Endometrium (tissue), 2 donors: ENCODE measurements around the gene ZNF83.
"Not testable (repeated sequence)": the region's sequence is repeated elsewhere in the genome, so short reads cannot be mapped to it uniquely, and the experiment has no call there.

Experiments used
- FAIRE-seq: peaks from 2 replicates; lab custom pipeline; 2012; peaks lifted over from hg19 to GRCh38; lab: Jason Lieb, UNC
- donor health status: control.
- donor health status: control.

The ZNF83 gene

GRCh38 chr19:52637718-52638585 lies at the start of gene ZNF83:
TSS of gene ZNF83 (minus strand) at chr19:52638355.
- FAIRE-seq = no peak

DNA sequence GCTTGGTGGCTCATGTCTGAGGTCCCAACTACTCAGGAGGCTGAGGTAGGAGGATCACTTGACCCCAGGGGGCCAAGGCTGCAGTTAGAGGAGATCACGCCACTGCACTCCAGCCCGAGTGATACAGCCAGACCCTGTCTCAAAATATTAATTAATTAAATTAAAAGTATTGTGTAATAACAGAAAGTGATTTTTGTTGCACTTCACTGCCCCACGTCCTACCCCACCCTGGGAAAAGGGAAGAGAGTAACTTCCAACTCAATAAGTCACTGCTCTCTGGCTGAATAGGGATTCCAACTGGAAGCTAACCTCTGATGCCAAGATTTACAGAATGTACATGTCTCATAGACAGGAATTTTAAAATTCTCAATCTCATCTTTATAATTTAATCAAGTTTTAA lies 49.5 kb upstream of the ZNF83 start:
- FAIRE-seq = no peak

DNA sequence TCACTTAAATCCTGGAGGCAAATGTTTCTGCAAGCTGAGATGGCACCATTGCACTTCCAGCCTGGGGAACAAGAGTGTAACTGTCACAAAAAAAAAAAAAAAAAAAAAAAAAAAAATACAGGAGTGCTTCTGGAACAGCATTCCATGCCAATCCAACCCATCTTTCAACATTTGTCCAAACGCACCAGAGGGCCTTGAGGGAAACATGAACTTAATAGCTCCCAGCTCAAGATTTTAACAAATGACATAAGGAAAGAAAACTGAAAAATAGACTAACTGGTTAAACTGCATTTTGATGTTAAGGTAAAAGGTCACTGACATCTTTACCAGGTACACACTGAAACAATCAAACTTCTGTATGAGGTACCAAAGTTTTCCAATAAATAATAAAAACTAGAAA lies 47.7 kb upstream of the ZNF83 start:
- no peak for FAIRE-seq

- FAIRE-seq = not testable (repeated sequence)
Measured at GRCh38 chr19:52681216-52681615, 43.1 kb upstream of the ZNF83 start.

GRCh38 chr19:52679598-52679997 lies 41.4 kb upstream of the ZNF83 start:
- no peak for FAIRE-seq

DNA sequence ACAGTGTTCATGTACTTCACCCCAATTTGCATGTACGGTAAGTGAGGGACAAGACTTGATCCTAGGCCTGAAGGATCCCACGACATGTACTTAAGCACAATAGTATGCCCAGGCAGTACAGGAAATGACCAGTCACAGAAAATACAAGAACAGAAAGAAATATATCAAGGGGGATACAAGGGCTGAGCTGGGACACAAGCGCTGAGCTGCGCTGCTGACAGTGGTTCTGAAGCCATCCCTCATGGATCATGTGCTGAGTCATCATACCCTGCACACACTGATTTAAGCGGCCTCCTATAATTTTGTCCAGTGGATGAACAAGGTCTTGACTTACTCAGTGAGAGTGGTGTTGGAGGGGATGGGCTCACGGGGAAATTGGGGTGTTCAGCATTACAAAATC lies 37.1 kb upstream of the ZNF83 start:
- FAIRE-seq = not testable (repeated sequence)

DNA sequence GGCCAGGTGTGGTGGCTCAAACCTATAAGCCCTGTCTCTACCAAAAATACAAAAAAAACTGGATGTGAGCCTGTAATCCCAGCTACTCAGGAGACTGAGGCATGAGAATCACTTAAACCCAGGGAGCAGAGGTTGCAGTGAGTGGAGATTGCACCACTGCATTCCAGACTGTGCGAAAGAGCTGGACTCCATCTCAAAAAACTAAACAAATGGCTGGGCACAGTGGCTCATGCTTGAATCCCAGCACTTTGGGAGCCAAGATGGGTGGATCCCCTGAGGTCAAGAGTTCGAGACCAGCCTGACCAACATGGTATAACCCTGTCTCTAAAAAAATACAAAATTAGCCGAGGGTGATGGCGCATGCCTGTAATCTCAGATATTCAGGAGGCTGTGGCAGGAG lies 34.9 kb upstream of the ZNF83 start:
- FAIRE-seq = no peak

GRCh38 chr19:52670046-52670445 lies 31.9 kb upstream of the ZNF83 start:
- no peak for FAIRE-seq

DNA sequence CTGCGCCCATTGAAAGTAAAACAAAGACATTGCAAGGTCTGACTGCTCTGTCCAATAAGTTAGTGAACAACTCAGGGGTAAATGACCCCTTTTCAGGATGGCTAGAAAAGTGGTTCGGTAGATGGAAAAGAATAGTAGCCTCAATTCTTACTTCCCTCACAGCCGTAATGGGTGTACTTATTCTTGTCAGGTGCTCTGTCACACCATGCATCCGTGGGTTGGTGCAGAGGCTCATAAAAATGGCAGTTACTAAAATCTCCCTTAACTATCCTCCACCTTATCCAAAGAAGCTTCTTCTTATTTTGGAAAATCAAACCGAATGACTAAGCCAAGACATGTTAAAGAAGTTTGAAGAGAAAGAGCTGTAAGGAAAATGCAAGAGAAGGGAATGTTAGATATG lies 31.4 kb upstream of the ZNF83 start:
- FAIRE-seq = no peak

- no peak for FAIRE-seq
Measured at GRCh38 chr19:52667972-52668371, 29.8 kb upstream of the ZNF83 start.

DNA sequence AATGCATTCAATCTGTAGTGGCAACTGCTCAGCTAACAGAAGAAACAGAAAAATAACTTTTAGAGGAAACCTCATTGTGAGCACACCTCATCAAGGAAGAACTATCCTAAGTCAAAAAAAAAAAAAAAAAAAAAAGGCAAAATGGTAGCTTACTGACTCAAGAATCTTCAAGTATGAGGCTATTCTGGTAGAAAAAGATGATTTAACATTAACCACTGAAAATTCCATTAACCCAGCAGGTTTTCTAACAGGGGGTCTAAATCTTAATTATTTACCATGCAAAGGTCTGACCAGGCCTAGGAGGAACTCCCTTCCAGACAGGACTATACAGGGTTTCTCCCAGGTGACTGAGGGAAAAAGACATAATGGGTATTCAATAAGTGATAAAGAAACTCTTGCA lies 28.4 kb upstream of the ZNF83 start:
- FAIRE-seq = no peak

- FAIRE-seq = no peak
Measured at GRCh38 chr19:52665529-52665928, 27.4 kb upstream of the ZNF83 start.

GRCh38 chr19:52665027-52665426 lies 26.9 kb upstream of the ZNF83 start:
- no peak for FAIRE-seq

DNA sequence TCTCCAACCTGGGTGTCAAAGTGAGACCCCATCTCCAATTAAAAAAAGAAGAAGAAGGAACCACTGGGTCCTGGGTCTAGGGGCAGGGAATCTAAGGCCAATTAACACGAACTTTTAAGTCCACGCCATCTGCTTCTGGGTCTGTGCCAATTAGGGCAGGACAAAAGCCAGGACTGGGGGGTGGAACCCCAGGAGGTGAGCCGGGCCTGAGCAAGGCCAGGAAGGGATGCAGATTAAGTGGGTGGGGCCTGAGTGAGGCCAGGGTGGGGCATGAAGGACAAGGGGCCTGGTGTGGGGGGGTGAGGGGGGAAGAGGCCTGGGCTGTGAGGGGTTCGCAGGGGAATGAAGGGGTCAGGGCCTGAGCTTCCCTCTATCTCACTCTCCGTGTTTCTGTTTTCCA lies 26.3 kb upstream of the ZNF83 start:
- FAIRE-seq = no peak

GRCh38 chr19:52662631-52663030 lies 24.5 kb upstream of the ZNF83 start:
- FAIRE-seq = no peak

DNA sequence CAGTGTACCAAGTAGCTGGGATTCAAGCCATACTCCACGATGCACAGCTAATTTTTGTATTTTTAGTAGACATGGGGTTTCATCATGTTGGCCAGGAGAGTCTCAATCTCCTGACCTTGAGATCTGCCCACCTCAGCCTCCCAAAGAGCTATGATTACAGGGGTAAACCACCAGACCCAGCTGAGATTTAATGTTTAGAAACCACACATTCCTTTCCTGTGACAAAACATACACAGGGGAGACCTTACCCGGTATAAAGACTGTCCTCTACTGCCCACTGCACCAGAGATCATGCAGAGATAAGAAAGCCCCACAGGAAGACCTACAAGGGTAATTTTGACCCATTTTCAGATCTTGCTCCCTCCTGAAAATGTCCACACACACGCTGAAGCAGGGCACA lies 22.8 kb upstream of the ZNF83 start:
- FAIRE-seq = no peak

DNA sequence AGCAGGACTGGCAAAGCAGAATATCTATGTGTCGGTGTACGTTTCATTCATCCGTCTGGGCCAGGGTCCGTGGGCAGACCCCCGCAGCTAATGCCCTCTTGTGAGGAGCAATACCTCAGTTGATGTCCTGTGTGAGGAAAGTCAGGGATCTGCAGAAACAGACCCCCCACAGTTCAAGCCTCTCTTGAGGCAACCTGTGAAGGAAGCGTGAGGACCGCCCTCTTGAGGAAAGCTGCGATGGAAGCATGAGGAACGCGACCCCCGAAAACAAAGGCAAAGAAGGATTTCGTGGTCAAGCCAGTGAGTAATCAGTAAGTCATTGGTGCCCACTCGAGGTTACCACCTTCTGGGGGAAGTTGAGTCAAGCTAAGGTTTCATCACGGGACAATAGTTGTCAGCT lies 20.9 kb upstream of the ZNF83 start:
- no peak for FAIRE-seq

DNA sequence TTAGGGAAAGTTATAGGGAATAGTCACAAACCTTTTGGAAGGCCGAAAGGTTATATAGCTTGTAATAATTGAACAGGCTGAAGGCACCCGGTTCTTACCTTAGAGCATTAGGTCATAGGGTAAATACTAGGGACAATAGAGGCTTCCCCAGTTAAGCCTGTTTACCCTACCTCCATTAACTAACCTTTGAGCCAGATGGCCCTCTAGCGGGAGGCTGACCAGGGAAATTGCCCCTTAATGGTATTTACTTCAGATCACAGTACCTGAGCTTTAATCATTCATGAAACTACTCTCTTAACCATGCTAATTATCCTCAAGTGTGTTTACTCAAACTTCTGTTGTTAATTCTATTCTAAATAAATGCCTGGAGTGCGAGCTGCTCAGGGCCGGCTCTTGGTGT lies 20.4 kb upstream of the ZNF83 start:
- no peak for FAIRE-seq

DNA sequence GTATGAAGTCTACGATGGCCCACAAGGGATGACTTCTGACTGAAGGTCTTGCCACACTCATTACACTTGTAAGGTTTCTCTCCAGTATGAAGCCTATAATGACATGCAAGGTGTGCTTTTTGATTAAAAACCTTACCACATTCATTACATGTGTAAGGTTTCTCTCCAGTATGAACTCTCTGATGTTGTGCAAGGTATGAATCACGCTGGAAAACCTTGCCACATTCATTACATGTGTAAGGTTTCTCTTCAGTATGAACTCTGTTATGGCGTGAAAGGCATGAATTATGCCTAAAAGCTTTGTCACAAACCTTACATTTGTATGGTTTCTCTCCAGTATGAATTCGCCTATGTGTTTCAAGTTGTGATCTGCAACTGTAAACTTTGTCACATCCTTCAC lies 15.0 kb upstream of the ZNF83 start:
- FAIRE-seq = no peak

DNA sequence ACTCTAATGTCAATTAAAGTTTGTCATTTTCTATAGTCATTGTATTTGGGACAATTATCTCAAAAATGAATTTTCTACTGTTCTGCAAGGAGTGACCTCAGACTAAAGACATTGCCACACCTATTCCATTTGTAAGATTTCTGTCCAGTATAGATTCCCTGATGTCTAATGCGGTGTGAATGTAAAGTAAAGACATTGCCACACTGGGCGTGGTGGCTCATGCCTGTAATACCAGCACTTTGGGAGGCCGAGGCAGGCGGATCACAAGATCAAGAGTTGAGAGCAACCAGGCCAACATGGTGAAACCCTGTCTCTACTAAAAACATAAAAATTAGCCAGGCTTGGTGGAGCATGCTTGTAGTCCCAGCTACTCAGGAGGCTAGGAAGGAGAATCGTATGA lies 13.8 kb upstream of the ZNF83 start:
- FAIRE-seq = no peak

GRCh38 chr19:52648336-52649016 lies 10.3 kb upstream of the ZNF83 start:
- FAIRE-seq = no peak

- no peak for FAIRE-seq
Measured at GRCh38 chr19:52646571-52647217, 8.5 kb upstream of the ZNF83 start.

DNA sequence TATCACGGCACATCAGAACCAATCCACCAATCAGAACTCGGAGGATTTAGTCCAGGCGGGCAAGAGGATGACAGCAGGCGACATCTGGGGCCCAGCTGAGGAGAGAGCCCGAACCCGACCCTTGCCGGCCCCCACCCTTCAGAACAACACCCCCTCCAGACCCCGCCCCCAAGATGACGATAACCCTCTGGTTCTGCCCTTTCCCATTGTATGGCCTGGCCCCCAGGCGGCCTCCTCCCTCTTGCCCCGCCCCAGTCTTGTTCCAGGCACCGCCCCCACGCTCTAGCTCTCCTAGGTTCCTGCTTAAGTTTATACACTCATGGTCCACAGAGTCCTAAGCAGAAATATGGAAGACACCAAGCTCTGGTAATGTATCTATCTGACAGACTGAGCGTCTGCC lies 2.8 kb upstream of the ZNF83 start:
- no peak for FAIRE-seq
